Muscle of arm (tissue), 12 donors: Measurements from ENCODE around the gene MUC22. TPM values are rescaled to one million over a fixed set of nuclear protein-coding genes. Genes with fewer than 3 reads are reported as not detected.
A peak's percentile ranks its signal among the peaks of the same experiment; 100 is the strongest.

Experiments used
- DNase-seq: peaks from one replicate; pipeline ENCODE4 v3.0.0-alpha.2; 2013
- polyA plus RNA-seq, 12 donors: library from polyadenylated mRNA; unstranded; fragments of 120-200 nt; gene quantifications; one replicate each; pipeline ENCODE4 v1.2.1, GENCODE V29; 2013; ENCODE audit not compliant: insufficient read length in 12 of 12

MUC22 gene
- polyA plus RNA-seq, 12 donors, result 0.14 to 4.3 (median 1.8) TPM; not detected in 8

GRCh38 chr6:31075528-31075927 is 65.3 kb downstream of the MUC22 start:
- DNase-seq, result no peak

GRCh38 chr6:31076611-31077010 is 66.3 kb downstream of the MUC22 start:
- no peak for DNase-seq

GRCh38 chr6:31079656-31080261 is 69.5 kb downstream of the MUC22 start:
- peak; percentile 61 for DNase-seq

GRCh38 chr6:31081872-31082271 is 71.6 kb downstream of the MUC22 start:
- DNase-seq, result no peak

GRCh38 chr6:31083742-31084354 is 73.6 kb downstream of the MUC22 start:
- no peak for DNase-seq

Other genes starting within 250 kb of the MUC22 start
- 100 to 1,000 TPM in 1 of 12 donors, 10 to 100 TPM in 10, not detected in 1; 52.4 to 112 (median 69.5) TPM for gene DDR1, start 126.0 kb upstream of the MUC22 start, polyA plus RNA-seq
- gene GTF2H4, start 102.3 kb upstream of the MUC22 start, polyA plus RNA-seq, result 10 to 100 TPM in 11 of 12 donors, not detected in 1; 18.0 to 33.4 (median 24.4) TPM
- gene VARS2, start 96.2 kb upstream of the MUC22 start, polyA plus RNA-seq, result 10 to 100 TPM in 11 of 12 donors, not detected in 1; 18.7 to 36.7 (median 25.7) TPM
- 1 to 10 TPM in 1 of 12 donors, under 1 TPM in 2, not detected in 9; 0.57 to 1.7 (median 0.90) TPM for gene SFTA2, start 78.3 kb upstream of the MUC22 start, polyA plus RNA-seq
- under 1 TPM in 2 of 12 donors, not detected in 10; 0.04 to 0.06 TPM for gene MUCL3, start 69.5 kb upstream of the MUC22 start, polyA plus RNA-seq
- not detected for gene MUC21, start 26.8 kb upstream of the MUC22 start, polyA plus RNA-seq
- gene C6orf15, start 102.1 kb downstream of the MUC22 start, polyA plus RNA-seq, result not detected
- gene PSORS1C1, start 104.3 kb downstream of the MUC22 start, polyA plus RNA-seq, result 1 to 10 TPM in 2 of 12 donors, under 1 TPM in 8, not detected in 2; 0.41 to 1.3 (median 0.67) TPM
- under 1 TPM in 2 of 12 donors, not detected in 10; 0.09 to 0.10 TPM for gene CDSN, start 110.0 kb downstream of the MUC22 start, polyA plus RNA-seq
- gene PSORS1C2, start 128.6 kb downstream of the MUC22 start, polyA plus RNA-seq, result under 1 TPM in 5 of 12 donors, not detected in 7; 0.16 to 0.85 (median 0.19) TPM
- gene CCHCR1, start 147.3 kb downstream of the MUC22 start, polyA plus RNA-seq, result 10 to 100 TPM in 10 of 12 donors, 1 to 10 TPM in 1, not detected in 1; 9.5 to 25.3 (median 12.6) TPM
- 10 to 100 TPM in 8 of 12 donors, 1 to 10 TPM in 3, not detected in 1; 8.7 to 16.3 (median 11.0) TPM for gene TCF19, start 148.1 kb downstream of the MUC22 start, polyA plus RNA-seq
- 1 to 10 TPM in 1 of 12 donors, under 1 TPM in 9, not detected in 2; 0.30 to 1.3 (median 0.62) TPM for gene POU5F1, start 160.2 kb downstream of the MUC22 start, polyA plus RNA-seq